Liver (tissue), 9 donors: ENCODE data around the gene FTCD. TPM values are rescaled to one million over a fixed set of nuclear protein-coding genes. Genes with fewer than 3 reads are reported as not detected.
A peak's percentile ranks its signal among the peaks of the same experiment; 100 is the strongest.

Experiments used
- DNase-seq: peaks from one replicate; pipeline ENCODE4 v3.0.0-alpha.2; 2017; ENCODE audit warnings: low spot score
- H3K27ac ChIP-seq, 2 donors: one replicate each; pipeline ENCODE4 v1.7.0; 2013; ENCODE audit warnings: inconsistent platforms in 2 of 2, low read length in 2 of 2, control low read depth in 1 of 2, low read depth in 1 of 2, mild to moderate bottlenecking in 1 of 2
- H3K27me3 ChIP-seq, 4 donors: one replicate each; pipeline versions ENCODE4 v1.6.1 to v1.7.0; 2013; ENCODE audit warnings: low read length in 3 of 4, inconsistent platforms in 1 of 4, mild to moderate bottlenecking in 1 of 4, moderate library complexity in 1 of 4; ENCODE audit not compliant: control insufficient read depth in 4 of 4, insufficient read depth in 4 of 4
- H3K36me3 ChIP-seq, 4 donors: one replicate each; pipeline versions ENCODE4 v1.6.1 to v1.7.0; 2013; ENCODE audit warnings: low read length in 3 of 4, mild to moderate bottlenecking in 3 of 4, low read depth in 1 of 4, moderate library complexity in 1 of 4; ENCODE audit not compliant: control insufficient read depth in 4 of 4, insufficient read depth in 3 of 4
- H3K4me1 ChIP-seq, 4 donors: one replicate each; pipeline versions ENCODE4 v1.6.1 to v1.7.0; 2013; ENCODE audit warnings: low read length in 3 of 4, mild to moderate bottlenecking in 3 of 4, moderate library complexity in 1 of 4; ENCODE audit not compliant: control insufficient read depth in 4 of 4, insufficient read depth in 4 of 4
- H3K4me3 ChIP-seq, 3 donors: one replicate each; pipeline versions ENCODE4 v1.6.1 to v1.7.0; 2013; ENCODE audit warnings: low read length in 3 of 3, control low read depth in 1 of 3, low read depth in 1 of 3, mild to moderate bottlenecking in 1 of 3
- H3K9ac ChIP-seq, 2 donors: one replicate each; pipeline ENCODE4 v1.7.0; 2013; ENCODE audit warnings: low read length in 2 of 2, mild to moderate bottlenecking in 2 of 2, moderate library complexity in 2 of 2, control low read depth in 1 of 2, low read depth in 1 of 2
- H3K9me3 ChIP-seq, 4 donors: one replicate each; pipeline versions ENCODE4 v1.6.1 to v1.7.0; 2013; ENCODE audit warnings: low read length in 3 of 4; ENCODE audit not compliant: control insufficient read depth in 4 of 4
- ATF3 ChIP-seq: IDR thresholded peaks from 2 replicates; pipeline ENCODE4 v1.6.1; 2016; ENCODE audit warnings: antibody characterized with exemption
- EGR1 ChIP-seq, 2 donors: IDR thresholded peaks; 2 replicates each; pipeline ENCODE4 v1.6.1; 2016 to 2018; ENCODE audit warnings: antibody characterized with exemption in 2 of 2, low read depth in 2 of 2
- FOXA1 ChIP-seq: IDR thresholded peaks from 2 replicates; pipeline ENCODE4 v1.6.1; 2016; ENCODE audit warnings: antibody characterized with exemption
- GABPA ChIP-seq, 2 donors: IDR thresholded peaks in 1 of 2; conservative IDR thresholded peaks in 1 of 2; 2 replicates each; pipeline ENCODE4 v1.6.1; 2016; ENCODE audit warnings: antibody characterized with exemption in 2 of 2, mild to moderate bottlenecking in 1 of 2, moderate library complexity in 1 of 2
- HNF4G ChIP-seq: IDR thresholded peaks from 2 replicates; pipeline ENCODE4 v1.6.1; 2016; ENCODE audit warnings: antibody characterized with exemption
- JUND ChIP-seq, 2 donors: IDR thresholded peaks; 2 replicates each; pipeline ENCODE4 v1.6.1; 2016; ENCODE audit warnings: antibody characterized with exemption in 2 of 2
- MAX ChIP-seq: IDR thresholded peaks from 2 replicates; pipeline ENCODE4 v1.6.1; 2016; ENCODE audit warnings: antibody characterized with exemption
- NR2F2 ChIP-seq: IDR thresholded peaks from 2 replicates; pipeline ENCODE4 v1.6.1; 2016; ENCODE audit warnings: antibody characterized with exemption
- RAD21 ChIP-seq, 2 donors: IDR thresholded peaks; 2 replicates each; pipeline ENCODE4 v1.6.1; 2016; ENCODE audit warnings: antibody characterized with exemption in 2 of 2, mild to moderate bottlenecking in 2 of 2
- REST ChIP-seq: IDR thresholded peaks from 2 replicates; pipeline ENCODE4 v1.6.1; 2016; ENCODE audit warnings: antibody characterized with exemption, mild to moderate bottlenecking
- RXRA ChIP-seq, 2 donors: IDR thresholded peaks; 2 replicates each; pipeline ENCODE4 v1.6.1; 2017 to 2018; ENCODE audit warnings: antibody characterized with exemption in 2 of 2, mild to moderate bottlenecking in 1 of 2
- SP1 ChIP-seq: IDR thresholded peaks from 2 replicates; pipeline ENCODE4 v1.6.1; 2018; ENCODE audit warnings: antibody characterized with exemption, mild to moderate bottlenecking
- TAF1 ChIP-seq: conservative IDR thresholded peaks from 2 replicates; pipeline ENCODE4 v1.6.1; 2016; ENCODE audit warnings: antibody characterized with exemption, mild to moderate bottlenecking
- YY1 ChIP-seq: IDR thresholded peaks from 2 replicates; pipeline ENCODE4 v1.6.1; 2016; ENCODE audit warnings: antibody characterized with exemption, mild to moderate bottlenecking
- ZBTB33 ChIP-seq: IDR thresholded peaks from 2 replicates; pipeline ENCODE4 v1.6.1; 2016; ENCODE audit warnings: antibody characterized with exemption
- WGBS: extraction: QIAGEN DNeasy Blood & Tissue Kit; methylation state at CpG from one replicate; pipeline ENCODE4 v1.1.7; 2013; 5-methylcytosine and 5-hydroxymethylcytosine counted together
- polyA plus RNA-seq, 2 donors: library from polyadenylated mRNA; stranded (reverse) in 1 of 2; unstranded in 1 of 2; fragments of 200-250 nt in 1 of 2; fragments of >200 nt in 1 of 2; fragmentation: Nextera tagmentation in 1 of 2; extraction: Ambion mirVana in 1 of 2; gene quantifications; one replicate each; pipeline versions ENCODE4 v1.2.1 to v1.2.3, GENCODE V29; 2013 to 2015
- total RNA-seq, 2 donors: library from RNA; depleted of rRNA; stranded (reverse); fragments of >200 nt; gene quantifications; one replicate each; pipeline ENCODE4 v1.2.3, GENCODE V29; 2014
- donor health status: healthy.
- donor health status: healthy.
- donor health status: healthy.
- donor health status: healthy.
- donor health status: healthy.

Gene FTCD
- total and polyA plus RNA-seq, 4 donors, result 130 to 182 (median 173) TPM

GRCh38 chr21:46157987-46158451, 2.6 kb upstream of the FTCD start:
- no peak overlapping the region for H3K27ac ChIP-seq
- 94% methylated on average over 15 of the region's 15 CpGs for WGBS
- no peak for TF ChIP-seq RAD21 (IDR thresholded peaks at IDR 0.05)
- H3K9ac ChIP-seq, result no peak overlapping the region
- DNase-seq, result peak; percentile 23
- H3K27me3 ChIP-seq, result no peaks in the 10 kb centered on the region
- H3K9me3 ChIP-seq, result no peaks in the 10 kb centered on the region
- peaks cover 0 to 3% (median 0%) of the 10 kb centered on the region in 4 donors for H3K36me3 ChIP-seq
- H3K4me1 ChIP-seq, result peaks cover 2 to 23% (median 10%) of the 10 kb centered on the region in 4 donors
- no peak overlapping the region for H3K4me3 ChIP-seq

- Histone ChIP-seq H3K4me1 (peaks cover 4 to 29% (median 13%) of the 10 kb centered on the region in 4 donors), H3K27me3 (no peaks in the 10 kb centered on the region), H3K36me3 (peaks cover 0 to 3% (median under 1%) of the 10 kb centered on the region in 4 donors), H3K4me3 (no peak overlapping the region), H3K9me3 (no peaks in the 10 kb centered on the region), H3K27ac (no peak overlapping the region), H3K9ac (no peak overlapping the region)
- DNase-seq, result peak; percentile 26
- no peak for TF ChIP-seq YY1
- TF ChIP-seq MAX, result no peak
- no peak for TF ChIP-seq HNF4G
- TF ChIP-seq RXRA (IDR thresholded peaks at IDR 0.05), result no peak
- no peak for TF ChIP-seq FOXA1
- TF ChIP-seq EGR1 (IDR thresholded peaks at IDR 0.05; ENCODE audit: low read depth in 2 of 2), result no peak
- TF ChIP-seq GABPA (IDR thresholded peaks at IDR 0.05 in 1 of 2, conservative IDR thresholded peaks at IDR 0.05 in 1 of 2), result no peak
- no peak for TF ChIP-seq JUND (IDR thresholded peaks at IDR 0.05)
- no peak for TF ChIP-seq TAF1
- no peak for TF ChIP-seq ZBTB33
- no peak for TF ChIP-seq SP1
- TF ChIP-seq RAD21 (IDR thresholded peaks at IDR 0.05), result no peak
- TF ChIP-seq REST, result no peak
- no peak for TF ChIP-seq NR2F2
- TF ChIP-seq ATF3, result no peak
- WGBS, result 94% methylated on average over 12 of the region's 12 CpGs
Measured at GRCh38 chr21:46157396-46157986, 2.1 kb upstream of the FTCD start.
